ENCODE results near the gene ZNF598.

Gene ZNF598

DNA sequence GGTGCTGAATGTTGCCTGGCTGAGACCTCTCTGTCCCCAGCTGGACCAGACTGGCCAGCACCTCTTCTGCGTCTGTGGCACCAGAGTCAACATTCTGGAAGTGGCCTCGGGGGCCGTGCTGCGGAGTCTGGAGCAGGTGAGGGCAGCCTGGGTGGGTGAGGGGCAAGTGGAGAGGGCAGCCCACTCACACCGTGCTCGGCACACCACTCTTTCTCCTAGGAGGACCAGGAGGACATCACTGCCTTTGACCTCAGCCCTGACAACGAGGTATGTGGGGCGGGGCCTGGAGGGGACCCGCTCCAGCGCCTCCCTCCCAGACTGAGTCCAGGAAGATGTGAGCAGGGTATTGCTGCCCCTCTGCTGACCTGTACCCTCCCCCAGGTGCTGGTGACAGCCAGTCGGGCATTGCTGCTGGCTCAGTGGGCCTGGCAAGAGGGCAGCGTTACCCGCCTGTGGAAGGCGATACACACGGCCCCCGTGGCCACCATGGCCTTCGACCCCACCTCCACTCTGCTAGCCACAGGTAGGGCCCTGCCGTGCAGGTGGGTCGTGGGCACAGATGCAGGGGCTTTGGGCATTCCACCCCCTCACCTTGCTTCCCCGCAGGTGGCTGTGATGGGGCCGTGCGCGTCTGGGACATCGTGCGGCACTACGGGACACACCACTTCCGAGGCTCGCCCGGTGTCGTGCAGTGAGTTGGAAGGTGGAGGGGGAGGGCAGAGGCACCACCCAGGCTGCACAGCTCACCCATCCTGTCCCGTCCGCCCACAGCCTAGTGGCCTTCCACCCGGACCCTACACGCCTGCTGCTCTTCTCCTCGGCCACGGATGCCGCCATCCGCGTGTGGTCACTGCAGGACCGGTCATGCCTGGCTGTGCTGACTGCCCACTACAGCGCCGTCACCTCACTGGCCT, 35.2 kb downstream of the ZNF598 start (continued):
- TF ChIP-seq, protein P1, sequence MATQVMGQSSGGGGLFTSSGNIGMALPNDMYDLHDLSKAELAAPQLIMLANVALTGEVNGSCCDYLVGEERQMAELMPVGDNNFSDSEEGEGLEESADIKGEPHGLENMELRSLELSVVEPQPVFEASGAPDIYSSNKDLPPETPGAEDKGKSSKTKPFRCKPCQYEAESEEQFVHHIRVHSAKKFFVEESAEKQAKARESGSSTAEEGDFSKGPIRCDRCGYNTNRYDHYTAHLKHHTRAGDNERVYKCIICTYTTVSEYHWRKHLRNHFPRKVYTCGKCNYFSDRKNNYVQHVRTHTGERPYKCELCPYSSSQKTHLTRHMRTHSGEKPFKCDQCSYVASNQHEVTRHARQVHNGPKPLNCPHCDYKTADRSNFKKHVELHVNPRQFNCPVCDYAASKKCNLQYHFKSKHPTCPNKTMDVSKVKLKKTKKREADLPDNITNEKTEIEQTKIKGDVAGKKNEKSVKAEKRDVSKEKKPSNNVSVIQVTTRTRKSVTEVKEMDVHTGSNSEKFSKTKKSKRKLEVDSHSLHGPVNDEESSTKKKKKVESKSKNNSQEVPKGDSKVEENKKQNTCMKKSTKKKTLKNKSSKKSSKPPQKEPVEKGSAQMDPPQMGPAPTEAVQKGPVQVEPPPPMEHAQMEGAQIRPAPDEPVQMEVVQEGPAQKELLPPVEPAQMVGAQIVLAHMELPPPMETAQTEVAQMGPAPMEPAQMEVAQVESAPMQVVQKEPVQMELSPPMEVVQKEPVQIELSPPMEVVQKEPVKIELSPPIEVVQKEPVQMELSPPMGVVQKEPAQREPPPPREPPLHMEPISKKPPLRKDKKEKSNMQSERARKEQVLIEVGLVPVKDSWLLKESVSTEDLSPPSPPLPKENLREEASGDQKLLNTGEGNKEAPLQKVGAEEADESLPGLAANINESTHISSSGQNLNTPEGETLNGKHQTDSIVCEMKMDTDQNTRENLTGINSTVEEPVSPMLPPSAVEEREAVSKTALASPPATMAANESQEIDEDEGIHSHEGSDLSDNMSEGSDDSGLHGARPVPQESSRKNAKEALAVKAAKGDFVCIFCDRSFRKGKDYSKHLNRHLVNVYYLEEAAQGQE (tag by site-specific recombination; IDR thresholded peaks at IDR 0.05), result no peak
- TF ChIP-seq, protein P2, sequence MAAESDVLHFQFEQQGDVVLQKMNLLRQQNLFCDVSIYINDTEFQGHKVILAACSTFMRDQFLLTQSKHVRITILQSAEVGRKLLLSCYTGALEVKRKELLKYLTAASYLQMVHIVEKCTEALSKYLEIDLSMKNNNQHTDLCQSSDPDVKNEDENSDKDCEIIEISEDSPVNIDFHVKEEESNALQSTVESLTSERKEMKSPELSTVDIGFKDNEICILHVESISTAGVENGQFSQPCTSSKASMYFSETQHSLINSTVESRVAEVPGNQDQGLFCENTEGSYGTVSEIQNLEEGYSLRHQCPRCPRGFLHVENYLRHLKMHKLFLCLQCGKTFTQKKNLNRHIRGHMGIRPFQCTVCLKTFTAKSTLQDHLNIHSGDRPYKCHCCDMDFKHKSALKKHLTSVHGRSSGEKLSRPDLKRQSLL (tag by site-specific recombination; IDR thresholded peaks at IDR 0.05), result no peak
- TF ChIP-seq ZNF174 (tag by site-specific recombination; IDR thresholded peaks at IDR 0.05), result no peak
- no peak for TF ChIP-seq ZNF654 (tag by site-specific recombination; IDR thresholded peaks at IDR 0.05; ENCODE audit: low read depth)
- no peak for TF ChIP-seq SALL2 (tag by site-specific recombination; IDR thresholded peaks at IDR 0.05; ENCODE audit: borderline replicate concordance)
- TF ChIP-seq MYNN (tag by site-specific recombination; IDR thresholded peaks at IDR 0.05; ENCODE audit: borderline replicate concordance), result no peak
- no peak for TF ChIP-seq ZNF548 (tag by site-specific recombination; IDR thresholded peaks at IDR 0.05)
- TF ChIP-seq OSR2 (tag by site-specific recombination; IDR thresholded peaks at IDR 0.05), result no peak
- TF ChIP-seq ZNF423 (tag by site-specific recombination; IDR thresholded peaks at IDR 0.05), result no peak
- TF ChIP-seq KLF16 (tag by site-specific recombination; IDR thresholded peaks at IDR 0.05), result no peak
- TF ChIP-seq, protein P3, sequence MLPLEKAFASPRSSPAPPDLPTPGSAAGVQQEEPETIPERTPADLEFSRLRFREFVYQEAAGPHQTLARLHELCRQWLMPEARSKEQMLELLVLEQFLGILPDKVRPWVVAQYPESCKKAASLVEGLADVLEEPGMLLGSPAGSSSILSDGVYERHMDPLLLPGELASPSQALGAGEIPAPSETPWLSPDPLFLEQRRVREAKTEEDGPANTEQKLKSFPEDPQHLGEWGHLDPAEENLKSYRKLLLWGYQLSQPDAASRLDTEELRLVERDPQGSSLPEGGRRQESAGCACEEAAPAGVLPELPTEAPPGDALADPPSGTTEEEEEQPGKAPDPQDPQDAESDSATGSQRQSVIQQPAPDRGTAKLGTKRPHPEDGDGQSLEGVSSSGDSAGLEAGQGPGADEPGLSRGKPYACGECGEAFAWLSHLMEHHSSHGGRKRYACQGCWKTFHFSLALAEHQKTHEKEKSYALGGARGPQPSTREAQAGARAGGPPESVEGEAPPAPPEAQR (tag by site-specific recombination; IDR thresholded peaks at IDR 0.05), result no peak
- no peak for TF ChIP-seq ZNF529 (tag by site-specific recombination; IDR thresholded peaks at IDR 0.05; ENCODE audit: insufficient replicate concordance)
- no peak for TF ChIP-seq ZNF10 (tag by site-specific recombination; IDR thresholded peaks at IDR 0.05)

DNA sequence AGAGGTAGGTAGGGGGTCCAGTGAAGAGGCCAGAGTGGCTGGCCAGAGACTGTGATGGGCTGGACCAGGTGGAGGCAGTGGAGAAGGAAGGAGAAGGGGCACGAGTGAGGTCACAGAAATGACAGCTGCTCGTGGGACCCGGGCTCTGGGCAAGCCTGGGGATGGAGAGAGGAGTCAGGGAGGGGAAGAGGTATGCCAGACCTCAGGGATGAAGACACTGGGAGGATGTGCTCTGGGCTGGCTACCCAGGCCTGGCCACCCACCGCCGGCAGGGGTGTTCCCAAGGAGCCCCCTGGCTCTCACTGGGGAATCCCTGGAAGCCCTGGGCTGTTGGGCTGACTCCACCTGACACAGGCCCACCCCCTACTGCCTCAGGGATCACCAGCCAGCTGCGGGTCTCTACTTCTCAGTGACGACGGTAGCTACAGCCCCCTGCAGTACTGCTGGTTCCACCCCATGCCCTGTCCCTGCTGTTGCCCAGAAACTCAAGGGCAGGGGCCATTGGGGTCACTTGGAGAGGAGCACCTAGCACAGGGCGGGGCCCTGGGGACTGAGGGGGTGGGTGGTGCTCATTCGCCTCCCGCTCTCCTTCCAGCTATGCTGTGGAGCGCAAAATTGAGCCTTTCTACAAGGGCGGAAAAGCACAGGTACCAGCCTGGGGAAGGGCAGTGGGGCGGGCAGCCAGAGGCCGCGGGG, 36.0 kb downstream of the ZNF598 start:
- ChIA-PET POLR2A (interaction anchor here (1.0 to 10.1 kb wide), 2 partner anchors 8 to 12 kb away, joined by 3 to 76 read pairs; partner anchors contain the start of gene RPS2), CTCF (interaction anchor here (0.6 kb wide), 1 partner anchor 95 kb away, joined by 3 read pairs; no protein-coding TSS in a partner anchor)
- peaks cover 0 to 47% of the 10 kb centered on the region in 2 experiments; a peak in 1 of 3 replicates for H3K36me3 ChIP-seq (ENCODE audit: control insufficient read depth in 2 of 2, insufficient read depth in 1 of 2, low read length in 2 of 2)
- TF ChIP-seq ZBTB17 (tag by site-specific recombination; IDR thresholded peaks at IDR 0.05) (peak; percentile 20; the same call in 1 of the 2 replicates), SALL2 (tag by site-specific recombination; IDR thresholded peaks at IDR 0.05; ENCODE audit: borderline replicate concordance) (no peak)
- H3K9me3 ChIP-seq (ENCODE audit: control insufficient read depth, insufficient read depth, low read depth, low read length), result no peaks in the 10 kb centered on the region
- no peaks in the 10 kb centered on the region for H3K4me1 ChIP-seq (ENCODE audit: control insufficient read depth, insufficient read depth, low read length)
- no peak overlapping the region for H3K4me3 ChIP-seq (ENCODE audit: low read depth, low read length)
- H3K27ac ChIP-seq (ENCODE audit: extremely low read depth, low read depth, low read length), result no peak overlapping the region
